ENCODE measurements around the gene TEAD1.

TEAD1 gene

DNA sequence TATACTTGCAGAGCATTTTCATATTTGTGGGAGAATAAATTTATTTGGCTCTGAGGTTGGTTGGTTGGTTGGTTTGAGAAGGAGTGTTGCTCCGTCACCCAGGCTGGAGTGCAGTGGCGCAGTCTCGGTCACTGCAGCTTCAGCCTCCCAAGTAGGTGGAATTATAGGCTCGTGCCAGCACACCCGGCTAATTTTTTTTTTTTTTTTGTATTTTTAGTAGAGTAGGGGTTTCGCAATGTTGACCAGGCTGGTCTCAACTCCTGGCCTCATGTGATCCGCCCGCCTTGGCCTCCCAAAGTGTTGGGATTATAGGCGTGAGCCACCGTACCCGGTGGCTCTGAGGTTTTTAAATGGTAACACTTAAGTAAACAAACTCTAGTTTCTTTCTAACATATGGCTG lies 161.1 kb downstream of the TEAD1 start:
- no peak for DNase-seq (ENCODE audit: low read depth)

DNA sequence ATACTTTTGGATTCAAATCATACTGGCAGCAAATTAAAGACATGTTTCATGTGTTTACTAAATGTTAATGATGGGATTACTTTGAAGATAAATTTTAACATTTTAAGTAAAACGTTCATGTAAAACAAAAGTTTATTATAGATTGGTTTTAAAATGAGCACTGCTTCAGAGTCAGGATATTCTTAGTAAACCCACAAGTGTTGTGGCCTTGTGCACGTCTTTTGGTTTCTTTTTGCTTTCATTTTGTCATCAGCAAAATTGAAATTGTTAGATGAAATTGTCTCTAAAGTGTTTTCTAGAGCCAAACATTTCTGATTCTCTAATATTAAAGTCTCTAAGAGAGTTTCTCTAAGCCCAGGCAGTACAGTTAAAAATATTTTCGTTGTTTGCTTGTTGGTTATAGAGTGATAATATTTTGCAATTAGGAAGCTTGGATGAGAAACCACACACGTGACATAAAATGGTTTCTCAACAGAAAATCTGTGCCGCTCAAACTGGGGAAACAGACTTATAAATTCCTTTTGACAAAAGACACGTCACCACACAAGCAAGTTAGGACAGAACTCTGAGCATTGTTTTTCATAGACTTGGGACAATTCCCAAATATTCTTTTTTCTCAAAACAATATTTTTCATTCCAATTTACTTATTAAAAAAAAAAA lies 164.4 kb downstream of the TEAD1 start:
- no peak for DNase-seq (ENCODE audit: low read depth)

- no peak for DNase-seq (ENCODE audit: low read depth)
Observed at GRCh38 chr11:12840871-12841660, 166.8 kb downstream of the TEAD1 start.

- no peak for DNase-seq (ENCODE audit: low read depth)
Observed at GRCh38 chr11:12841946-12842630, 167.9 kb downstream of the TEAD1 start.

GRCh38 chr11:12842933-12843636 lies 168.9 kb downstream of the TEAD1 start:
- no peak for DNase-seq (ENCODE audit: low read depth)

GRCh38 chr11:12845163-12845562 lies 170.9 kb downstream of the TEAD1 start:
- no peak for DNase-seq (ENCODE audit: low read depth)

- DNase-seq (ENCODE audit: low read depth), result no peak
Observed at GRCh38 chr11:12845739-12846358, 171.6 kb downstream of the TEAD1 start.

DNA sequence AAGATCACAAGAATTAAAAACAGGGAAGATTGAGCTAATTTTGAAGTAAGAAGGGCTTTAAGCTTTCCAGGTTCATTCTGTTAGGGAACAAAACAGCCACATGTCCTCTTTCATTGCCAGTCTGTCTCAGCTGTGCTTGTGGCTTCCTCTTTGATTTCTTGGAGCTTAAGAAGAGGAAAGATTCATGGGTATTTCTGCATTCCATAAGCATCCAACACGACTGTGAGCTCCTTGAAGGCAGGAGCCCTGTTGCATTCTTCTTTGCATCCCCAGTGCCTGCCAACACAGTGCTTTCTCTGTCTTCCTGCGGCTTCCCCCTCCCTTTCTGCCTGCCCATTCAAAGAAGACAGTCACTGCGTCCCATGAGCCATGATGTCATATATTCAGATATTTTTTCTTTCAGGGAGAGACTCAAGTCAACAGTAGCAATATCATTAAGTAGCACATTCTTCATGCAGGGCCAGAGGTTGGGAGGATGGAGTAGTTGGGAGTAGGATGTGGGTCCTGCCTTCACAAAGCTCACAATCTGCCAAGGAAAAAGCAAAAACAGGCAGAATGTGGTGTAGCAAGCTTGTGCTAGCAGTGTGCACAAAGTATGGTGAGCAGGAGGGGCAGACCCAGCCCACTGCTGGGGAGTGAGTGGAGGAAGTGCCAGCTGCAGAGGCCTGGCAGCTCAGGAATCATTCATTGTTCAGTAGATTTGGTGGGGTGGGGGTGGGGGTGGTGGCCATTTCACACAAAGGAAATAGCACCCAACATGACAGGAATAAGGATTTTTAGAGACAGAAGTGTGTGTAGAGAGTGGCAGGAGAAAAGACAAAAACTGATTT lies 172.8 kb downstream of the TEAD1 start:
- no peak for DNase-seq (ENCODE audit: low read depth)

DNA sequence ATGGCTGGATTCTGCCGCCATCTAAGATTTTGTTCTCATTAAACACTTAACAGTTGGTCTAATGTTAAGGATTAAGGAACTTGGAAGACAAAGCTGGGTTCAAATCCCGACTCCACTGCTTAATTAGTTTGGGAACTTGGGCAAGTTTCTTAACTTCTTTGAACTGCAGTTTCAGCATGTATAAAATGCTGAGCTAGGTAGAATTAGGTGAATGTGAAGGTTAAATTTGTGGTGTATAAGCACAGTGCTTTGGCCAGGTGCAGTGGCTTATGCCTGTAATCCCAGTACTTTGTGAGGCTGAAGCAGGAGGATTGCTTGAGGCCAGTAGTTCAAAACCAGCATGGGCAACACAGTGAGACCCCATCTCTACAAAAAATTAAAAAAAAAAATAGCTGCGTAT lies 174.2 kb downstream of the TEAD1 start:
- no peak for DNase-seq (ENCODE audit: low read depth)

- DNase-seq (ENCODE audit: low read depth), result no peak
Observed at GRCh38 chr11:12853325-12853651, 179.1 kb downstream of the TEAD1 start.

GRCh38 chr11:12853652-12854296 lies 179.6 kb downstream of the TEAD1 start:
- no peak for DNase-seq (ENCODE audit: low read depth)

- DNase-seq (ENCODE audit: low read depth), result no peak
Observed at GRCh38 chr11:12854297-12854661, 180.1 kb downstream of the TEAD1 start.

DNA sequence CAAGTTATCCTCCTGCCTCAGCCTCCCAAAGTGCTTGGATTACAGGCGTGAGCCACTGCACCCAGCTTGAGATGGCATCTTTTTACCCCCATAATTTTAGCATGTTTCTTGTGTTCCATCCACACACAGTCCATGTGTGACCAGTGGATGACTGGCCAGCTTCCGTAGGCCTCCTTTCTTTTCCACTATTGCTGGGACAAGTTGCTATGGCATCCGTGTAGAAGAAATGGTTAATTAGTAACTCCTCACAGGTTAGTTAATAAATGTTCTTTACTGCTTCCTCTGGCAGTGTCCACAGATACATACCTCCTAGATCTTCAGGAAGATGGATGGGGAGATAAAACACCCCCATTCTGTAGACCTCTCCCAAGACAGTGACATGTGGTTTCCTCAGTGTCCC lies 180.6 kb downstream of the TEAD1 start:
- no peak for DNase-seq (ENCODE audit: low read depth)

GRCh38 chr11:12856338-12856737 lies 182.1 kb downstream of the TEAD1 start:
- DNase-seq (ENCODE audit: low read depth), result no peak

- DNase-seq (ENCODE audit: low read depth), result no peak
Observed at GRCh38 chr11:12857572-12857971, 183.4 kb downstream of the TEAD1 start.

DNA sequence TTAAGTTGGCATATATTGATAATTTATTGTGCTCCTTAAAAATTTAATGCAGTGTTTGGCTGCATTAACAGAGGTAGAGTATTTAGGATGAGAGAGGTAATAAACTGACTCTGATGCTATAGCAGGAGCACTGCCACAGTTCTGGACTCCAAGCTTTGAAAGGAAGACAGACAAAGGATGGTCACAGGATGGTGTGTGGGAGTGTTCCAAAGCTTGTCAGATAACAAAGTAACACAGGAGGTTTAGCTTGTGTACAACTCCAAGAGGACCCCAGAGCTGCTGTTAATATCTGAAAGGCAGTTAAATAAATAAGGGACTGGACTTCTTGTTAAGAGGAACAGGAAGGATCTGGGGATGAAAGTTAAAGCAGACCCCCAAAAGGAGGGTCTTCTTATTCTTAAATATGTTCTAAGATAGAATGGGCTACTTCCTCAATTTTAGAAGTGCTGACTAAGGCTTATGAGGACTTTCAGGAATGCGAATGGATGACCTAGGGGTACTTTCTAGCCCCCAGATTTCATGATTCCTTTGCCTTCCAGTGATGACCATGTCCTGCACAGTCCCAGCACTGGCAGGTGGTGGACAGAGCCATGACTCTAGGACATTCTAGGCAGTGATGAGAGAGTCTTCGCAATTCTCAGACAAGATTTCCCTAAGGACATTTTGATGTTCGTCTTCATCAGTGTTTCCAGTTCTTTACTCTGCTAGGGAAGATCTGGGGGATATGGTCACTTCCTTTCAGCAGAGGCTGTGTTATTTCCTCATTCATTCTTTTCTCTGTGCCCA lies 185.8 kb downstream of the TEAD1 start:
- no peak for DNase-seq (ENCODE audit: low read depth)

DNA sequence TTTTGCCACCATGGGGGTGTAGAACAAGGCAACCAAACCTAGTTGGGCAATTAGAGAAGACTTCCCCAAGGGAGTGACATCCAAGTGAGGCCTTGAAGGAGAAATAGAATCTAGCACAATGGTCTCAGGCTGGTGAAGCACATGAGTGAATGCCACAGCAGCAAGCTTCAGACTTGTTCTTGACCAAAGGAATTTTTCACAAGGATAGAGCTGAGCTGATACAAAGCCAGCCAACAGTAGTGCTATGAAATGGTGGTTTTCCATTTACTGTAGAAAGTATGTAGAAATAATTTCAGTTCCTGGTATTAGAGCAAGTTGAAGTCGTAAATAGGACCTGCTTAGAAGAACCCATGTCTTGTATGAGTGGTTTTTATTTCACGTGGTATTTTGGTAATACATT lies 186.6 kb downstream of the TEAD1 start:
- DNase-seq (ENCODE audit: low read depth), result no peak

DNA sequence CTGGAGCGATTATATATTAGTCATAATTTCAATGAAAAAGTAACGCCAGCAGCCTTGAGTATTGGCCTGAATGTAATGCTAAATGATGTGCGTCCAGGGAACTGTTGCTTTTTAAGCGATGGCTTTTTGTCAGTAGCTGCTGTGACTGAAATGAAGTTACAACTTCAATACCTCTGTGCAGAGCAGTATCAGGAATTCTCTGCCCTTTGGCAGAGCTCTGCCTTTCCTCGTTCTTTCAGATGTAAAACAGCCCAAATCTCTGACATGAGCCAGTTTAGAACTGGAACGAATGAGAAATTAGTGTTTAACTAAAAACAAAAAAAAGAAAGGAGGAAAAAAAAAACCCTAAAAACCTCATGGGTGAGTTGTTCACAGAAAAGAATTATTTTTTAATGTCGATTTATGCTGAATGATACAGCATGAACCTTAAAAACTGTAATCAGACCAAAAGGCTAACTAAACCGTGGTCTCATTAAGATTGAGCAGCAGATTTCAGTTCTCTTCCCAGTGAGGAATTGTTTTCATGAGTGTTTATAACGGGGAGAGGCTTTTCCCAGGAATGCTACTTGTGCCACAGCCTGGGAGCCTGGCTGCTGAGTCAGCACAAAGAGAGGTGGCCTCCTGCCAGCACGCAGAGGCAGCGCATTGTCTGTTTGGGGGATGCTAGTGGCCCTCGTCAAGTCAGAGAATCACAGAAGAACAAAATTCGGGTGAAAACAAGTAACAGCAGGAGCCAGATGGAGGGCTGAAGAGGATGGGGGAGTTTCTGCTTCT lies 188.7 kb downstream of the TEAD1 start:
- DNase-seq (ENCODE audit: low read depth), result no peak

DNA sequence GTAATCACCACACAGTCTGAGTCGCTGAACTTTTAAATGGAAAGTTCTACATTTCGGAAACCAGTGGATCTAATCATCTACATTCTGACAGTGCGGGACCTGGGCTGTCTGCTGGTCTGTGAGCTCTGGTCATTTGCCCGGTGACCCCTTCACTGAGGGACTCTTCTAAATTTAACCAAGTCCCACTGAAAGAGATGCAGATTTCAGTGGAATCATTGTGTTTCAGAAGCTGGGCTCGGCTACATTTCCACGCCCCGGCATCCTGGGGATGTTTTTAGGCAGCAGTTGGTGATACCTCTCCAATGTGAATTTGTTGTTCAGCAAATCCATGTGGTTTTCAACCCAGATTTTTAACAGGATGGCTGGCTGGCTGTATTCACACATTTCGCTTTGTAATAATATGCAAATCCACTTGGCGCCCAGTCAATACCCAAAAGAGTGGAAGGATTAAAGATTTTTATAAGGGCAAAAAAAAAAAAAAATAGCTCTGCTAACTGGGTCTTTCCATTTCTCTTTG lies 189.4 kb downstream of the TEAD1 start:
- no peak for DNase-seq (ENCODE audit: low read depth)
